ENCODE results near the gene TMCO6. TPM values are rescaled to one million over a fixed set of nuclear protein-coding genes. Genes with fewer than 3 reads are reported as not detected.

The TMCO6 gene
- total RNA-seq, 2 experiments from 2014 or later = 20.9 to 21.1 TPM

- Mint-ChIP-seq H3K9me3 (no peaks in the 10 kb centered on the region), H3K36me3 (ENCODE audit: low read depth) (no peaks in the 10 kb centered on the region), H3K4me1 (ENCODE audit: low read depth) (no peaks in the 10 kb centered on the region), H3K27me3 (peaks cover 4% of the 10 kb centered on the region), H3K27ac (no peak overlapping the region), H3K4me3 (no peak overlapping the region)
- intact Hi-C loops (cut with DNase I, micrococcal nuclease) = no loop called here
- ATAC-seq (ENCODE audit: poor library complexity) (no peak), DNase-seq (no peak)
- CTCF ChIA-PET = no interaction called here
- Histone ChIP-seq H3K4me3 (ENCODE audit: low read length) (no peak overlapping the region), H3K9me3 (ENCODE audit: control insufficient read depth in 1 of 2, insufficient read depth in 1 of 2, low read length in 2 of 2) (no peaks in the 10 kb centered on the region), H3K4me1 (ENCODE audit: insufficient read depth, low read length) (peaks cover 7% of the 10 kb centered on the region), H3K27ac (ENCODE audit: low read depth in 1 of 2, low read length in 2 of 2) (no peak overlapping the region), H3K27me3 (ENCODE audit: control insufficient read depth in 1 of 2, insufficient read depth in 2 of 2, low read length in 2 of 2) (no peaks in the 10 kb centered on the region), H3K36me3 (ENCODE audit: insufficient read depth, low read length) (no peaks in the 10 kb centered on the region)
- POLR2A ChIA-PET = no interaction called here
- TF ChIP-seq CTCF (IDR thresholded peaks at IDR 0.05) = no peak
Observed at GRCh38 chr5:140605879-140606278, 33.4 kb upstream of the TMCO6 start.

- Histone ChIP-seq H3K4me1 (ENCODE audit: insufficient read depth, low read length) (peaks cover 7% of the 10 kb centered on the region), H3K27ac (ENCODE audit: low read depth in 1 of 2, low read length in 2 of 2) (no peak overlapping the region), H3K36me3 (ENCODE audit: insufficient read depth, low read length) (no peaks in the 10 kb centered on the region), H3K4me3 (ENCODE audit: low read length) (no peak overlapping the region), H3K27me3 (ENCODE audit: control insufficient read depth in 1 of 2, insufficient read depth in 2 of 2, low read length in 2 of 2) (no peaks in the 10 kb centered on the region), H3K9me3 (ENCODE audit: control insufficient read depth in 1 of 2, insufficient read depth in 1 of 2, low read length in 2 of 2) (no peaks in the 10 kb centered on the region)
- no peak for DNase-seq
- no peak for TF ChIP-seq CTCF (IDR thresholded peaks at IDR 0.05)
- no peak overlapping the region for H3K4me3 Mint-ChIP-seq
- H3K4me1 Mint-ChIP-seq (ENCODE audit: low read depth) = peaks cover 7% of the 10 kb centered on the region
- peaks cover 13% of the 10 kb centered on the region for H3K27me3 Mint-ChIP-seq
- no peak for ATAC-seq (ENCODE audit: poor library complexity)
- no peak overlapping the region for H3K27ac Mint-ChIP-seq
- no peaks in the 10 kb centered on the region for H3K9me3 Mint-ChIP-seq
- CTCF ChIA-PET = interaction anchor here (0.7 kb wide), 1 partner anchor 57 kb away, joined by 3 read pairs; no protein-coding TSS in a partner anchor
- POLR2A ChIA-PET = no interaction called here
- H3K36me3 Mint-ChIP-seq (ENCODE audit: low read depth) = no peaks in the 10 kb centered on the region
- intact Hi-C loops (cut with DNase I, micrococcal nuclease) = no loop called here
Observed at GRCh38 chr5:140607031-140607430, 32.2 kb upstream of the TMCO6 start.

DNA sequence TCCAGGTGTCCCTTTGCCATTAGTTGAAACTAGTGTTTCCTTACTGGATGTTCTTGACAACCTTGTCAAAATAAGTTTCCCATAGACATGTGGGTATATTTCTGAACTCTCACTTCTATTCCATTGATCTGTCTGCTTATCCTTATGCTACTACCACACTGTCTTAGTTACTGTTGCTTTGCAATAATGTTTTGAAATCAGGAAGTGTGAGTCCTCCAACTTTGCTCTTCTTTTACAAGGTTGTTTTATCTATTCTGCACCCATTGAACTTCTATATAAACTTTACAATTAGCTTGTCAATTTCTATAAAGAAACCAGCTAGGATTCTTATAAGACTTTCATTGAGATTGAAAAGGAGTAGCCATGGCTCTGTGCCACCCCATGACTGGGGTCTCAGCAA is 30.5 kb upstream of the TMCO6 start:
- Histone ChIP-seq H3K9me3 (ENCODE audit: control insufficient read depth in 1 of 2, insufficient read depth in 1 of 2, low read length in 2 of 2) (no peaks in the 10 kb centered on the region), H3K36me3 (ENCODE audit: insufficient read depth, low read length) (no peaks in the 10 kb centered on the region), H3K27ac (ENCODE audit: low read depth in 1 of 2, low read length in 2 of 2) (no peak overlapping the region), H3K27me3 (ENCODE audit: control insufficient read depth in 1 of 2, insufficient read depth in 2 of 2, low read length in 2 of 2) (no peaks in the 10 kb centered on the region), H3K4me1 (ENCODE audit: insufficient read depth, low read length) (peaks cover 7% of the 10 kb centered on the region), H3K4me3 (ENCODE audit: low read length) (no peak overlapping the region)
- Mint-ChIP-seq H3K27me3 (peaks cover 22% of the 10 kb centered on the region), H3K4me1 (ENCODE audit: low read depth) (peaks cover 8% of the 10 kb centered on the region), H3K27ac (no peak overlapping the region), H3K9me3 (no peaks in the 10 kb centered on the region), H3K36me3 (ENCODE audit: low read depth) (no peaks in the 10 kb centered on the region), H3K4me3 (no peak overlapping the region)
- TF ChIP-seq CTCF (IDR thresholded peaks at IDR 0.05) = no peak
- ChIA-PET CTCF (interaction anchor here (0.6 to 1.5 kb wide), 3 partner anchors 13 to 61 kb away, joined by 3 to 4 read pairs (median 3); partner anchors contain the start of gene EIF4EBP3), POLR2A (no interaction called here)
- intact Hi-C loops (cut with DNase I, micrococcal nuclease) = no loop called here
- no peak for DNase-seq
- no peak for ATAC-seq (ENCODE audit: poor library complexity)
